Endothelial cell of umbilical vein (primary cell): ENCODE data around the gene MC2R. TPM values are rescaled to one million over a fixed set of nuclear protein-coding genes. Genes with fewer than 3 reads are reported as not detected.
"Not testable (repeated sequence)": the region's sequence is repeated elsewhere in the genome, so short reads cannot be mapped to it uniquely, and the experiment has no call there.

Source experiments
- BruUV-seq: library from RNA; stranded (reverse); fragments of 400-500 nt; replicated peaks from 2 replicates; lab custom pipeline; 2021; lab: Mats Ljungman, UMichigan
- CTCF ChIA-PET: fragments of 300-600, 350-600 bp; sonication (Branson Sonifier 250); formaldehyde crosslinking; loops from one replicate; lab custom pipeline; 2021; ENCODE audit warnings: antibody characterized with exemption, inconsistent platforms; lab: Charles Lee
- POLR2A ChIA-PET: fragments of 300-600, 350-600 bp; sonication (Branson Sonifier 250); formaldehyde crosslinking; loops from one replicate; lab custom pipeline; 2021; ENCODE audit warnings: antibody characterized with exemption, inconsistent platforms; lab: Charles Lee
- DNase-seq: peaks from one replicate; pipeline ENCODE4 v3.0.0-alpha.2; 2011; ENCODE audit warnings: low read depth, low spot score
- FAIRE-seq: peaks from 2 replicates; lab custom pipeline; 2011; peaks lifted over from hg19 to GRCh38; lab: Jason Lieb, UNC
- H2AFZ ChIP-seq: 2 replicates; pipeline ENCODE4 v1.6.0; 2012; ENCODE audit warnings: low read depth, low read length, control low read depth, inconsistent platforms
- H3K27ac ChIP-seq: 2 replicates; pipeline ENCODE4 v1.5.1; 2011; ENCODE audit warnings: low read depth, mild to moderate bottlenecking, control low read depth, low read length, moderate library complexity; ENCODE audit not compliant: insufficient read depth
- H3K27me3 ChIP-seq, 2 experiments: 2 replicates each; pipeline versions ENCODE4 v1.6.0 to v1.6.1; 2011; ENCODE audit warnings: low read length in 2 of 2, mixed read lengths in 1 of 2; ENCODE audit not compliant: control insufficient read depth in 2 of 2, insufficient read depth in 2 of 2
- H3K36me3 ChIP-seq, 2 experiments: 2 replicates in 1 of 2; 3 replicates in 1 of 2; pipeline ENCODE4 v1.5.1; 2011; ENCODE audit warnings: low read length in 2 of 2, mild to moderate bottlenecking in 1 of 2, moderate library complexity in 1 of 2; ENCODE audit not compliant: control insufficient read depth in 2 of 2, insufficient read depth in 2 of 2; ENCODE audit errors: extremely low read depth in 1 of 2
- H3K4me1 ChIP-seq: 3 replicates; pipeline ENCODE4 v1.5.1; 2011; ENCODE audit warnings: mild to moderate bottlenecking, low read length; ENCODE audit not compliant: control insufficient read depth, insufficient read depth; ENCODE audit errors: extremely low read depth
- H3K4me2 ChIP-seq: 2 replicates; pipeline ENCODE4 v1.6.1; 2011; ENCODE audit warnings: low read length, control low read depth, mixed read lengths; ENCODE audit not compliant: insufficient read depth
- H3K4me3 ChIP-seq, 3 experiments: fragments of 200-600 bp in 1 of 3; sonication (generic), shearing (Covaris generic) in 1 of 3; replicated peaks in 1 of 3; 2 replicates each; pipeline ENCODE4 v1.5.1; 2011 to 2016; ENCODE audit warnings: control low read depth in 3 of 3, low read length in 3 of 3, mild to moderate bottlenecking in 2 of 3, inconsistent platforms in 1 of 3, low read depth in 1 of 3, moderate library complexity in 1 of 3; ENCODE audit not compliant: insufficient read depth in 1 of 3
- H3K79me2 ChIP-seq: 2 replicates; pipeline ENCODE4 v1.6.0; 2012; ENCODE audit warnings: low read length, inconsistent platforms; ENCODE audit not compliant: control insufficient read depth, insufficient read depth
- H3K9ac ChIP-seq: replicated peaks from 2 replicates; pipeline ENCODE3; 2011; ENCODE audit warnings: low read length, control low read depth; ENCODE audit not compliant: insufficient read depth; ENCODE audit errors: extremely low read depth
- H3K9me1 ChIP-seq: replicated peaks from 3 replicates; pipeline ENCODE4 v1.6.0; 2011; ENCODE audit warnings: mild to moderate bottlenecking, low read length; ENCODE audit not compliant: control insufficient read depth, insufficient read depth; ENCODE audit errors: extremely low read depth
- H3K9me3 ChIP-seq: replicated peaks from 2 replicates; pipeline ENCODE4 v1.5.1; 2012; ENCODE audit warnings: low read length, inconsistent platforms; ENCODE audit not compliant: control insufficient read depth, insufficient read depth
- H4K20me1 ChIP-seq: replicated peaks from 2 replicates; pipeline ENCODE3; 2011; ENCODE audit warnings: mild to moderate bottlenecking, low read length; ENCODE audit not compliant: control insufficient read depth, insufficient read depth; ENCODE audit errors: extremely low read depth
- CTCF ChIP-seq, 2 donors: IDR thresholded peaks; 1 replicate in 1 of 2; 2 replicates in 1 of 2; pipeline ENCODE4 v1.5.1; 2011; ENCODE audit warnings: low read length in 2 of 2, mild to moderate bottlenecking in 2 of 2, moderate library complexity in 2 of 2, control low read depth in 1 of 2, inconsistent platforms in 1 of 2, low read depth in 1 of 2; ENCODE audit not compliant: insufficient read depth in 1 of 2; ENCODE audit errors: extremely low read depth in 1 of 2
- EZH2 ChIP-seq: IDR thresholded peaks from 2 replicates; pipeline ENCODE4 v1.6.1; 2012; ENCODE audit warnings: borderline replicate concordance, low read depth, mild to moderate bottlenecking, moderate library complexity, low read length, inconsistent platforms; ENCODE audit not compliant: severe bottlenecking
- FOS ChIP-seq: IDR thresholded peaks from 2 replicates; pipeline ENCODE4 v1.6.1; 2011; ENCODE audit warnings: mild to moderate bottlenecking, low read length, moderate library complexity, borderline replicate concordance; ENCODE audit not compliant: insufficient read depth
- GATA2 ChIP-seq: IDR thresholded peaks from 2 replicates; pipeline ENCODE4 v1.7.0; 2011; ENCODE audit warnings: low read depth, mild to moderate bottlenecking, moderate library complexity, mixed read lengths, low read length; ENCODE audit not compliant: insufficient read length, insufficient read depth
- JUN ChIP-seq: IDR thresholded peaks from 2 replicates; pipeline ENCODE4 v1.6.1; 2011; ENCODE audit warnings: borderline replicate concordance, low read depth; ENCODE audit not compliant: insufficient read length, insufficient read depth
- MAX ChIP-seq: IDR thresholded peaks from 2 replicates; pipeline ENCODE4 v1.6.1; 2011; ENCODE audit not compliant: insufficient read depth, insufficient read length
- MYC ChIP-seq: IDR thresholded peaks from one replicate; pipeline ENCODE4 v1.6.1; 2011; ENCODE audit warnings: mild to moderate bottlenecking, low read depth, low read length
- POLR2A ChIP-seq: IDR thresholded peaks from 2 replicates; pipeline ENCODE4 v1.6.1; 2012; ENCODE audit warnings: low read depth, mild to moderate bottlenecking, control low read depth, low read length
- POLR2AphosphoS5 ChIP-seq: IDR thresholded peaks from 2 replicates; pipeline ENCODE4 v1.6.1; 2012; ENCODE audit warnings: low read depth, mild to moderate bottlenecking, control low read depth, low read length, moderate library complexity; ENCODE audit not compliant: insufficient read depth
- dilution Hi-C: fragments of 300-500 bp; cut with MboI; formaldehyde crosslinking; loops from one replicate; pipeline ENCODE4 v1.15.0; 2019; ENCODE audit warnings: low sequenced_read_pairs; ENCODE audit not compliant: extremely low pct_ligation_motif_present
- intact Hi-C: fragments of 100-400 bp; cut with micrococcal nuclease; formaldehyde crosslinking; loops from one replicate; pipeline ENCODE4 v1.10.0; 2022
- polyA plus RNA-seq, 4 experiments: library from polyadenylated mRNA; depleted of rRNA in 3 of 4; stranded (reverse) in 3 of 4; unstranded in 1 of 4; fragments of >200 nt; gene quantifications; 2 replicates each; pipeline versions ENCODE4 v1.2.1 to v1.2.3, GENCODE V29; 2011 to 2012; ENCODE audit warnings: missing spikeins in 1 of 4
- total RNA-seq: library from RNA; stranded (reverse); gene quantifications from 2 replicates; pipeline ENCODE4 v1.2.3, GENCODE V29; 2021

The MC2R gene
- total and polyA plus RNA-seq, 2 donors (not counting 3 experiments of a cell fraction or from before 2014, with no cell fraction given): not detected

- ChIA-PET POLR2A (no interaction called here), CTCF (interaction anchor here (0.9 kb wide), 1 partner anchor 45 kb away, joined by 3 read pairs; the partner anchor contains the start of gene MC5R)
- dilution Hi-C loops (no loop called here), intact Hi-C loops (no loop called here)
- Histone ChIP-seq H3K9ac (no peak overlapping the region), H3K9me3 (no peaks in the 10 kb centered on the region), H3K27me3 (peaks cover 2 to 3% of the 10 kb centered on the region in 2 experiments), H3K27ac (no peak overlapping the region), H3K4me1 (no peaks in the 10 kb centered on the region), H3K36me3 (no peaks in the 10 kb centered on the region), H3K4me2 (no peak overlapping the region), H3K9me1 (no peaks in the 10 kb centered on the region), H2AFZ (no peak overlapping the region), H3K4me3 (no peak overlapping the region), H4K20me1 (no peaks in the 10 kb centered on the region), H3K79me2 (no peaks in the 10 kb centered on the region)
- BruUV-seq: no TSS peak
- FAIRE-seq (no peak), DNase-seq (no peak)
- TF ChIP-seq GATA2: no peak
- TF ChIP-seq MAX: no peak
- no peak for TF ChIP-seq EZH2
- TF ChIP-seq JUN: no peak
- TF ChIP-seq CTCF (IDR thresholded peaks at IDR 0.05; ENCODE audit: extremely low read depth in 1 of 2, insufficient read depth in 1 of 2, low read depth in 1 of 2, low read length in 2 of 2): no peak
- TF ChIP-seq FOS: no peak
- no peak for TF ChIP-seq MYC
- no peak for TF ChIP-seq POLR2A
- no peak for TF ChIP-seq POLR2AphosphoS5
Measured at GRCh38 chr18:13868501-13869271, 46.6 kb downstream of the MC2R start.

- BruUV-seq, H3K4me3 ChIP-seq, FAIRE-seq, H3K27ac ChIP-seq, H3K36me3 ChIP-seq, H3K79me2 ChIP-seq, DNase-seq, H3K9me1 ChIP-seq, H3K9me3 ChIP-seq, H3K4me1 ChIP-seq, intact Hi-C loops, H3K27me3 ChIP-seq, H4K20me1 ChIP-seq, H2AFZ ChIP-seq, H3K4me2 ChIP-seq, H3K9ac ChIP-seq, dilution Hi-C loops, POLR2A ChIA-PET: not testable (repeated sequence)
- CTCF ChIA-PET: interaction anchor here (1.8 kb wide), 1 partner anchor 39 kb away, joined by 4 read pairs; the partner anchor contains the start of gene MC5R
Measured at GRCh38 chr18:13862898-13863297, 52.4 kb downstream of the MC2R start.
